ENCODE measurements around the gene ZNF649.

DNA sequence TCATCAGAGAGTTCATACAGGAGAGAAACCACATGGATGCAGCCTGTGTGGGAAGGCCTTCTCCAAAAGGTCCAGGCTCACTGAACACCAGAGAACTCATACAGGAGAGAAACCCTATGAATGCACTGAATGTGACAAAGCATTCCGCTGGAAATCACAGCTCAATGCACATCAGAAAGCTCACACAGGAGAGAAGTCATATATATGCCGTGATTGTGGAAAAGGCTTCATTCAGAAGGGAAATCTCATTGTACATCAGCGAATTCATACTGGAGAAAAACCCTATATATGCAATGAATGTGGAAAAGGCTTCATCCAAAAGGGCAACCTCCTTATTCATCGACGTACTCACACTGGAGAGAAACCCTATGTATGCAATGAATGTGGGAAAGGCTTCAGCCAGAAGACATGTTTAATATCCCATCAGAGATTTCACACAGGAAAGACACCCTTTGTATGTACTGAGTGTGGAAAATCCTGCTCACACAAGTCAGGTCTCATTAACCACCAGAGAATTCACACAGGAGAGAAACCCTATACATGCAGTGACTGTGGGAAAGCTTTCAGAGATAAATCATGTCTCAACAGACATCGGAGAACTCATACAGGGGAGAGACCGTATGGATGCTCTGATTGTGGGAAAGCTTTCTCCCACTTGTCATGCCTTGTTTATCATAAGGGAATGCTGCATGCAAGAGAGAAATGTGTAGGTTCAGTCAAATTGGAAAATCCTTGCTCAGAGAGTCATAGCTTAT is 40.2 kb upstream of the ZNF649 start:
- TF ChIP-seq, protein P1, sequence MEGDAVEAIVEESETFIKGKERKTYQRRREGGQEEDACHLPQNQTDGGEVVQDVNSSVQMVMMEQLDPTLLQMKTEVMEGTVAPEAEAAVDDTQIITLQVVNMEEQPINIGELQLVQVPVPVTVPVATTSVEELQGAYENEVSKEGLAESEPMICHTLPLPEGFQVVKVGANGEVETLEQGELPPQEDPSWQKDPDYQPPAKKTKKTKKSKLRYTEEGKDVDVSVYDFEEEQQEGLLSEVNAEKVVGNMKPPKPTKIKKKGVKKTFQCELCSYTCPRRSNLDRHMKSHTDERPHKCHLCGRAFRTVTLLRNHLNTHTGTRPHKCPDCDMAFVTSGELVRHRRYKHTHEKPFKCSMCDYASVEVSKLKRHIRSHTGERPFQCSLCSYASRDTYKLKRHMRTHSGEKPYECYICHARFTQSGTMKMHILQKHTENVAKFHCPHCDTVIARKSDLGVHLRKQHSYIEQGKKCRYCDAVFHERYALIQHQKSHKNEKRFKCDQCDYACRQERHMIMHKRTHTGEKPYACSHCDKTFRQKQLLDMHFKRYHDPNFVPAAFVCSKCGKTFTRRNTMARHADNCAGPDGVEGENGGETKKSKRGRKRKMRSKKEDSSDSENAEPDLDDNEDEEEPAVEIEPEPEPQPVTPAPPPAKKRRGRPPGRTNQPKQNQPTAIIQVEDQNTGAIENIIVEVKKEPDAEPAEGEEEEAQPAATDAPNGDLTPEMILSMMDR (conservative IDR thresholded peaks at IDR 0.05), result no peak
- no peak for TF ChIP-seq EZH2 (IDR thresholded peaks at IDR 0.05; ENCODE audit: low read depth)

Data from PC-9 (cell line).